ENCODE measurements around the gene ABHD16B.

ABHD16B gene

DNA sequence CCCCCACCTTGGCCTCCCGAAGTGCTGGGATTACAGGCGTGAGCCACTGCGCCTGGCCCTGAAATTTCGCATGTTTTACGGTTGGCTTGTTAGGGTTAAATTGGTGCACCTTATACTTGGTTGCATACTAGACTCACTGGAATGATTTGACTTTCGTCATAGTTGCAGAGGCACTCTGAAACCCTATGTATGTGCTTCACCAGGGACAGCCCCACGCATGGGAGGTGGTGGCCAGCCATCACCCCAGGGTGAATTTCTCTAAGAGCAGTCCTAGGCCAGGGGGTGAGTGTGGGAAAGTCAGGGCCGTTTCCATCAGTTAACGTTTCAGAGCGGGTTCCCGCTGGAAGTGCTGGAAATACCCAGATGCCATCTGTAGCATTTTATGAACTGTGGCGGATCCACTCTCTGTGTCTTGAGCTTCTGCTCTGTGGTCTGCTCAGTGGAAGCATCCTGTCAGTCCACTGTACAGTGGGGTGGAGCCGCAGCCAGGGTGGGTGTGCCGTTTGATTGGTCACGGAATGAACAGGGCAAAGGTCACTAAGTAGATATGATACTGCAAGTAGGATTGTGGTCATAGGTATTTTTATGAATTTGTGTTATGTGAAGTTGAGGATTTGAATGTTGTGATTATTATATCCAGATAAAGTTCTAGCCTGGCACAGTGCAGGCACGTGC is 46.8 kb downstream of the ABHD16B start:
- Histone ChIP-seq H3K79me2 (ENCODE audit: insufficient read depth, low read length) (peaks cover 64% of the 10 kb centered on the region), H2AFZ (ENCODE audit: low read length) (no peak overlapping the region), H3K9ac (ENCODE audit: low read length) (no peak overlapping the region), H3K36me3 (ENCODE audit: insufficient read depth, low read length) (no peaks in the 10 kb centered on the region; the same call in 1 of the 2 replicates), H3F3A (ENCODE audit: insufficient read depth, low read length) (no peaks in the 10 kb centered on the region), H3K9me3 (ENCODE audit: low read length) (no peaks in the 10 kb centered on the region), H4K20me1 (ENCODE audit: insufficient read depth, low read length) (no peaks in the 10 kb centered on the region), H3K4me3 (ENCODE audit: low read depth, low read length, poor library complexity, severe bottlenecking) (no peak overlapping the region), H3K27ac (ENCODE audit: low read depth, low read length, poor library complexity, severe bottlenecking) (peak overlapping the region; percentile 5), H3K4me1 (ENCODE audit: insufficient read depth, low read length, severe bottlenecking) (peaks cover 38% of the 10 kb centered on the region), H3K4me2 (ENCODE audit: low read length) (no peak overlapping the region), H3K9me2 (ENCODE audit: low read depth, low read length) (no peaks in the 10 kb centered on the region), H3K27me3 (ENCODE audit: insufficient read depth, low read length) (no peaks in the 10 kb centered on the region)
- no peak for TF ChIP-seq EZH2 (IDR thresholded peaks at IDR 0.05; ENCODE audit: borderline replicate concordance, low read length)
- TF ChIP-seq, protein P1, sequence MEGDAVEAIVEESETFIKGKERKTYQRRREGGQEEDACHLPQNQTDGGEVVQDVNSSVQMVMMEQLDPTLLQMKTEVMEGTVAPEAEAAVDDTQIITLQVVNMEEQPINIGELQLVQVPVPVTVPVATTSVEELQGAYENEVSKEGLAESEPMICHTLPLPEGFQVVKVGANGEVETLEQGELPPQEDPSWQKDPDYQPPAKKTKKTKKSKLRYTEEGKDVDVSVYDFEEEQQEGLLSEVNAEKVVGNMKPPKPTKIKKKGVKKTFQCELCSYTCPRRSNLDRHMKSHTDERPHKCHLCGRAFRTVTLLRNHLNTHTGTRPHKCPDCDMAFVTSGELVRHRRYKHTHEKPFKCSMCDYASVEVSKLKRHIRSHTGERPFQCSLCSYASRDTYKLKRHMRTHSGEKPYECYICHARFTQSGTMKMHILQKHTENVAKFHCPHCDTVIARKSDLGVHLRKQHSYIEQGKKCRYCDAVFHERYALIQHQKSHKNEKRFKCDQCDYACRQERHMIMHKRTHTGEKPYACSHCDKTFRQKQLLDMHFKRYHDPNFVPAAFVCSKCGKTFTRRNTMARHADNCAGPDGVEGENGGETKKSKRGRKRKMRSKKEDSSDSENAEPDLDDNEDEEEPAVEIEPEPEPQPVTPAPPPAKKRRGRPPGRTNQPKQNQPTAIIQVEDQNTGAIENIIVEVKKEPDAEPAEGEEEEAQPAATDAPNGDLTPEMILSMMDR (IDR thresholded peaks at IDR 0.05; ENCODE audit: low read length): no peak

DNA sequence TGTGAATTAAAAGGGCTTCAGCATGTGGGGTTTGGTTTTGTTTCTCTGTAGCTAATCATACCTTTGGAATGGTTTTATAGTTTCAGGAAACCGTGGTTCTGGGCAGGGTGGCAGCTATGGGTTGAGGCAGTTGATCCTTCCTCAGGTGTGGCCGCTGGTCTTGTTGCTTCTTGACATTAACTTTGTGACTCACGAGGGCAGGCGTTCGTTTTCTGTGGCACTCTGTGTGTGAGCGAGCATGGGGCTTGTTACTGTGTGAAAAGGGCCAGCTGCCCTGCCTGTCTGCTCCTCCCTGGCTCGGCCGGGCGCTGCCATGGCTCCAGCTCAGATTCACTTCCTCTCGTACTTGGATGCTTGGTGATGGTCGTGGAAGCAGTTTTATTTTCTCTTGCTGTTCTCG is 49.9 kb downstream of the ABHD16B start:
- H3K27ac ChIP-seq (ENCODE audit: low read depth, low read length, poor library complexity, severe bottlenecking): peak overlapping the region; percentile 64
- H3K4me1 ChIP-seq (ENCODE audit: insufficient read depth, low read length, severe bottlenecking): peaks cover 40% of the 10 kb centered on the region
- H2AFZ ChIP-seq (ENCODE audit: low read length): no peak overlapping the region
- H3K4me3 ChIP-seq (ENCODE audit: low read depth, low read length, poor library complexity, severe bottlenecking): peak overlapping the region; percentile 17
- peaks cover 10% of the 10 kb centered on the region; the same call in 1 of the 2 replicates for H3K36me3 ChIP-seq (ENCODE audit: insufficient read depth, low read length)
- H4K20me1 ChIP-seq (ENCODE audit: insufficient read depth, low read length): no peaks in the 10 kb centered on the region
- H3K9me3 ChIP-seq (ENCODE audit: low read length): no peaks in the 10 kb centered on the region
- H3K4me2 ChIP-seq (ENCODE audit: low read length): peak overlapping the region; percentile 41
- peak overlapping the region; percentile 5; the same call in 1 of the 2 replicates for H3K9ac ChIP-seq (ENCODE audit: low read length)
- TF ChIP-seq, protein P1 (IDR thresholded peaks at IDR 0.05; ENCODE audit: low read length): no peak
- TF ChIP-seq EZH2 (IDR thresholded peaks at IDR 0.05; ENCODE audit: borderline replicate concordance, low read length): no peak
- H3K27me3 ChIP-seq (ENCODE audit: insufficient read depth, low read length): no peaks in the 10 kb centered on the region
- H3K9me2 ChIP-seq (ENCODE audit: low read depth, low read length): no peaks in the 10 kb centered on the region
- H3F3A ChIP-seq (ENCODE audit: insufficient read depth, low read length): no peaks in the 10 kb centered on the region
- peaks cover 58% of the 10 kb centered on the region for H3K79me2 ChIP-seq (ENCODE audit: insufficient read depth, low read length)
